Heart left ventricle (tissue), 16 donors: Measurements from ENCODE around the gene RCBTB2. TPM values are rescaled to one million over a fixed set of nuclear protein-coding genes. Genes with fewer than 3 reads are reported as not detected.

Experiments
- ATAC-seq, 4 donors: fragments of 200-7000 bp; cut with Tn5 transposase; one replicate each; pipeline ENCODE4 v1.9.1; 2020 to 2022; ENCODE audit warnings: moderate library complexity in 4 of 4, mild to moderate bottlenecking in 3 of 4, moderate number of reproducible peaks in 1 of 4
- DNase-seq, 5 donors: peaks; one replicate each; pipeline ENCODE4 v3.0.0-alpha.2; 2020
- H3K27ac ChIP-seq, 12 donors: fragments of 200-600 bp; sonication (generic) in 4 of 12; one replicate each; pipeline versions ENCODE4 v1.5.0 to v1.8.0; 2016 to 2022; ENCODE audit warnings: mild to moderate bottlenecking in 2 of 12
- H3K27me3 ChIP-seq, 9 donors: fragments of 200-600 bp; sonication (generic) in 2 of 9; one replicate each; pipeline versions ENCODE4 v1.5.1 to v1.8.0; 2016 to 2022; ENCODE audit warnings: mild to moderate bottlenecking in 3 of 9
- H3K36me3 ChIP-seq, 9 donors: fragments of 200-600 bp; sonication (generic) in 2 of 9; one replicate each; pipeline versions ENCODE4 v1.5.0 to v1.8.0; 2018 to 2022; ENCODE audit warnings: mild to moderate bottlenecking in 2 of 9
- H3K4me1 ChIP-seq, 12 donors: fragments of 200-600 bp; sonication (generic) in 4 of 12; one replicate each; pipeline versions ENCODE4 v1.5.0 to v1.8.0; 2016 to 2022; ENCODE audit warnings: mild to moderate bottlenecking in 3 of 12
- H3K4me3 ChIP-seq, 12 donors: fragments of 200-600 bp; sonication (generic) in 4 of 12; one replicate each; pipeline versions ENCODE4 v1.5.0 to v1.8.0; 2017 to 2022; ENCODE audit warnings: mild to moderate bottlenecking in 9 of 12, moderate library complexity in 4 of 12
- H3K9me3 ChIP-seq, 12 donors: fragments of 200-600 bp; sonication (generic) in 4 of 12; one replicate each; pipeline versions ENCODE4 v1.5.0 to v1.8.0; 2016 to 2022; ENCODE audit warnings: mild to moderate bottlenecking in 1 of 12
- POLR2A ChIP-seq, 2 donors: fragments of 450-650 bp; IDR thresholded peaks; one replicate each; pipeline ENCODE4 v1.6.1; 2017; ENCODE audit warnings: antibody characterized with exemption in 2 of 2, mild to moderate bottlenecking in 2 of 2, moderate library complexity in 2 of 2
- WGBS, 4 donors: extraction: QIAGEN DNeasy Blood & Tissue Kit in 2 of 4; methylation state at CpG; one replicate each; pipeline versions ENCODE4 v1.1.5 to v1.1.7; 2013 to 2018; 5-methylcytosine and 5-hydroxymethylcytosine counted together
- intact Hi-C, 10 donors: fragments of 100-400 bp; cut with DNase I; formaldehyde crosslinking; loops; one replicate each; pipeline versions ENCODE4 v1.11.1 to v1.14.2; 2022
- polyA plus RNA-seq, 2 donors: library from polyadenylated mRNA; stranded (reverse); fragments of 200-250 nt; gene quantifications; one replicate each; pipeline ENCODE4 v1.2.3, GENCODE V29; 2013
- total RNA-seq, 9 donors: library from RNA; depleted of rRNA in 2 of 9; stranded (reverse); fragments of >200 nt in 2 of 9; fragmentation: NEBNext Ultra II Directional in 3 of 9; extraction: Animal tissue kit (Norgen Biotek cat#: 25700) in 3 of 9; gene quantifications; one replicate each; pipeline versions ENCODE4 v1.1.0 to v1.2.4, GENCODE V29; 2016 to 2023
- TF ChIP-seq, protein P1 (sequence below), 12 donors: fragments of 200-600 bp; sonication (generic) in 4 of 12; IDR thresholded peaks; one replicate each; pipeline versions ENCODE4 v1.5.0 to v1.8.0; 2018 to 2022; ENCODE audit warnings: antibody characterized with exemption in 12 of 12, mild to moderate bottlenecking in 5 of 12
- donor health status: ischemic (EF 13 %, LVEDD 7.1; RV severe dilation, severe dysfunction).
- donor health status: healthy with polysubstance abuse.
- donor health status: DM: no; HTN: yes; CAD: no.
- donor health status: DM: no; HTN: no; CAD: no.
- donor health status: ischemic (EF 25% LVEDD 6.9; RV normal size, moderate dysfunction).
- donor health status: ischemic (EF 25% LVEDD 5.7; RV mildly dilated, moderate dysfunction).
- donor health status: healthy.
- donor health status: DM: yes; HTN: yes; CAD: no.
- donor health status: ischemic (EF 35%, LVEDD 5.7; RV mildly dilated, moderate dysfunction).
- donor health status: nonischemic (EF 11% LVEDD 7.7; RV severe dilation, severe dysfunction).
- donor health status: DM: yes; HTN: yes; CAD: no.
- donor health status: PGD.
- donor health status: ischemic (EF 29% LVEDD 5.4; RV normal size, mild dysfunction).
- donor health status: nonischemic (EF 23%, LVEDD 6.1; RV moderate dilation, normal function).

Gene RCBTB2
- total and polyA plus RNA-seq, 11 donors, result 5.9 to 16.2 (median 11.5) TPM

DNA sequence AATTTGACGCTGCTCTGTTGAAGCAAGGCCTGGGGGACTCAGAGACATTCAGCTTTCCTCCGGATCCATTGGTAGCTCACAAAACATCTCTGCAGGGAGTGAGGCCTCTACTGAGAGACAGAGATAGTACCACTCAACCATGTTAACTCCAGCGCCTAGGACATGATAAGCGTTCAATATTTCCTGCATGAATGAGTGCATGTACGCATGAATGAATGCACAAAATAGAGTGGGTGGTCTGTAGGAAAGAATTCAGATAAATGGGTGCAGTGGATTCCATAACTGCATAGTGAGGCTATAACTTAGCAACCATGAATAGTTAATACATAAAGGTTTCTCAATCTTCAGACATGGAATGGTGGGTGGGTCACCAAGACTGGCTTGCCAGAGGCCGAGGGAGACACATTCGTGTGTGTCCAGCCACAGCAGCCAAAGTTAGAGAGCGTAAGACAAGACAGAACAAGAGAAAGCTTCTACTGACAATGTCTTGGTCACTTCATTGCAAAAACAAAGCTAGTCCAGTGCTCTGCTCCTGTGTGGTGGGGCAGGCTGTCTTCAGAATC lies 36.3 kb upstream of the RCBTB2 start:
- H3K4me1 ChIP-seq, result peaks cover 3 to 82% (median 56%) of the 10 kb centered on the region in 12 donors
- no peak overlapping the region for H3K4me3 ChIP-seq
- DNase-seq, result no peak
- peak overlapping the region in 11 of 12 donors; percentile 39 to 90 (median 81) for H3K27ac ChIP-seq
- 87 to 93% (median 91%) methylated on average over 8 of the region's 8 CpGs for WGBS, 4 donors
- H3K36me3 ChIP-seq, result no peaks in the 10 kb centered on the region
- TF ChIP-seq POLR2A (IDR thresholded peaks at IDR 0.05), result no peak
- TF ChIP-seq, protein P1, sequence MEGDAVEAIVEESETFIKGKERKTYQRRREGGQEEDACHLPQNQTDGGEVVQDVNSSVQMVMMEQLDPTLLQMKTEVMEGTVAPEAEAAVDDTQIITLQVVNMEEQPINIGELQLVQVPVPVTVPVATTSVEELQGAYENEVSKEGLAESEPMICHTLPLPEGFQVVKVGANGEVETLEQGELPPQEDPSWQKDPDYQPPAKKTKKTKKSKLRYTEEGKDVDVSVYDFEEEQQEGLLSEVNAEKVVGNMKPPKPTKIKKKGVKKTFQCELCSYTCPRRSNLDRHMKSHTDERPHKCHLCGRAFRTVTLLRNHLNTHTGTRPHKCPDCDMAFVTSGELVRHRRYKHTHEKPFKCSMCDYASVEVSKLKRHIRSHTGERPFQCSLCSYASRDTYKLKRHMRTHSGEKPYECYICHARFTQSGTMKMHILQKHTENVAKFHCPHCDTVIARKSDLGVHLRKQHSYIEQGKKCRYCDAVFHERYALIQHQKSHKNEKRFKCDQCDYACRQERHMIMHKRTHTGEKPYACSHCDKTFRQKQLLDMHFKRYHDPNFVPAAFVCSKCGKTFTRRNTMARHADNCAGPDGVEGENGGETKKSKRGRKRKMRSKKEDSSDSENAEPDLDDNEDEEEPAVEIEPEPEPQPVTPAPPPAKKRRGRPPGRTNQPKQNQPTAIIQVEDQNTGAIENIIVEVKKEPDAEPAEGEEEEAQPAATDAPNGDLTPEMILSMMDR (IDR thresholded peaks at IDR 0.05), result no peak
- intact Hi-C loops, result loop anchor here in 1 of 10 donors (5.0 kb wide), 1 partner anchor 37 kb away; the partner anchor contains the start of gene RCBTB2
- no peaks in the 10 kb centered on the region for H3K9me3 ChIP-seq
- ATAC-seq, result no peak
- H3K27me3 ChIP-seq, result no peaks in the 10 kb centered on the region

DNA sequence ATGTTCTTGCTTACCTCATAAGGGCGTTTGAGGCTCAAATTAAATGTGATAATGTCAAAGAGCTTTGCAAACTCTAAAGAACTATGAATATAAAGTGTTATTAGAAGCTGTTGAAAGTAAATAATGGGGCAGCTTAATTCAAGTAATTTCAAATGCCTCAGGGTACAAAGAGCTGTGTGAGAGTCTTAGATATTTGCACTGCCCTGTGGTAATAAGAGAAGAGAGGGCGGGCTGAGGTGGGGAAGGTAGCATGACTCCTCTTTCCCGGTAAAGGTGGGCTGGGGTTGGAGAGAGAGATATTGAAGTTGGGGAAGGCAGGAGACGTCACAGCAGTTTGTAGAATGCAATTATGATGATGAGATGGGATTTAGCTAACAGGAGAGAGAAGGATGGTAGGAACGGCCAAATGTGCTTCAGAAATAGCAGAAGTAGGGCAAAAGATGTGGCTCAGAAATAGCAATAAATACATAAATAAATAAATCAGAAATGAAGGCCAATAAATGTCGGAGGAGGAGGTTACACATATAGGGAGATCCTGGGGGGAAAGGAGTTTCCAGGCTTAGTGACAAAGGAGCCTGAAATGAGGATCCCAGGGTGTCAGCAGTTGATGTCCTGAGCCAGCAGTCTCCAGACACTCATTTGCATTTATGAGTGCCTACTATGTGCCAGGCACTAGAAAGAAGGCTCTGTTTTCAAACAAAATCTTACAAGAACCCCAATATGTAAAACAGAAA lies 35.7 kb upstream of the RCBTB2 start:
- Histone ChIP-seq H3K27me3 (no peaks in the 10 kb centered on the region), H3K9me3 (no peaks in the 10 kb centered on the region), H3K36me3 (no peaks in the 10 kb centered on the region), H3K4me1 (peaks cover 3 to 84% (median 53%) of the 10 kb centered on the region in 12 donors), H3K27ac (peak overlapping the region; percentile 16 to 90 (median 70)), H3K4me3 (peak overlapping the region in 2 of 12 donors; percentile 3 to 8)
- TF ChIP-seq, protein P1 (IDR thresholded peaks at IDR 0.05), result no peak
- TF ChIP-seq POLR2A (IDR thresholded peaks at IDR 0.05), result no peak
- intact Hi-C loops, result loop anchor here in 1 of 10 donors (5.0 kb wide), 1 partner anchor 36 kb away; the partner anchor contains the start of gene RCBTB2
- DNase-seq (no peak), ATAC-seq (no peak)
- 67 to 78% (median 72%) methylated on average over 6 of the region's 6 CpGs for WGBS, 4 donors

DNA sequence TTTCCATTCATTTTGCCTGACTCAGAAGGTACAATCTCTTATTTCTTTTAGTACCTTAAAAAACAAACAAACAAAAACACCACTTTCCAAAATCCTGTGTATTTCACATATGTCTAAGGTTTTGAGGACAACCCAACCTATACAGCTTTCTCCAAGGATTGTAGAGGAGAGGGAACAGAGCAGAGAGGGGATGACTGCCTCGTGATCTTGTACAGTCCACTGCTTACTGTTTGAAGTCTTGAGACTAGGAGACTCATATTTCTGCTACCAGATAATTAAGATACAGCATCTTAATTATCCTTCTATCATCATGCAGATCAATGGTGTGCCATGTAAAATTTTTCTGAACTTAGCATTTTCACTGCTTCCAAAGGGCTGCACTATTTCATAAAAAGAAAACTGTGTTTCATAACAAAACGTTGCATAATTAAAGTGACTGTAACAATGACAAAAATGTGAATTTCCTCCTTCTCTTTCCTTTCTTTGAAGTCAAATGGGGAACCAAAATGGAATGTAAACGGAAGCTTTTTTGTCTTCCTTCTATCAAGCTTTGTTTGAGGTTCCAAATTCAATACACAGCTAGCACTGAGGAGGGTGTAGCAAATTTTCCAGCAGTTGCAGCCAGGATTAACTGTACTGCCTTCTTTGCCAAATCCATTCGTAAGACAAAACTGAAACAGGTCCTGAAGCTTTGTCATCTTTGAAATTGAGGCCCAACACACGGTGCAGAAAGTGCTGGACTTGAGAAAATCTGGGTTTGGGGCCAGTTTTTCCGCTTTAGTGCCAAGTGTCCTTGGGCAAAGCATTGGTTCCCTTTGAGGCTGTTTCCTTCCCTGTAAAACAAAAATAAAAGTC lies 34.9 kb upstream of the RCBTB2 start:
- intact Hi-C loops, result loop anchor here in 1 of 10 donors (5.0 kb wide), 1 partner anchor 35 kb away; the partner anchor contains the start of gene RCBTB2
- H3K36me3 ChIP-seq, result no peaks in the 10 kb centered on the region
- H3K4me3 ChIP-seq, result peak overlapping the region in 3 of 12 donors; percentile 3 to 10 (median 8)
- H3K27me3 ChIP-seq, result no peaks in the 10 kb centered on the region
- peaks cover 3 to 84% (median 49%) of the 10 kb centered on the region in 12 donors for H3K4me1 ChIP-seq
- no peaks in the 10 kb centered on the region for H3K9me3 ChIP-seq
- ATAC-seq (peak; percentile 35 to 72 (median 64)), DNase-seq (peak in 2 of 5 donors; percentile 32 to 40)
- TF ChIP-seq, protein P1 (IDR thresholded peaks at IDR 0.05), result no peak
- TF ChIP-seq POLR2A (IDR thresholded peaks at IDR 0.05), result no peak
- peak overlapping the region; percentile 16 to 90 (median 70) for H3K27ac ChIP-seq
- 23 to 37% (median 30%) methylated on average over 6 of the region's 6 CpGs for whole genome bisulfite sequencing, 4 donors
